H1 (cell line): ENCODE results near the gene SEMA3F. TPM values are rescaled to one million over a fixed set of nuclear protein-coding genes. Genes with fewer than 3 reads are reported as not detected.

ENCODE experiments used
- CTCF ChIA-PET: fragments of 300-600 bp; sonication (Branson Sonifier 250); formaldehyde crosslinking; loops from one replicate; lab custom pipeline; 2021; ENCODE audit not compliant: partially characterized antibody; lab: Charles Lee
- POLR2A ChIA-PET: fragments of 300-600 bp; sonication (Branson Sonifier 250); formaldehyde crosslinking; loops from one replicate; lab custom pipeline; 2021; ENCODE audit warnings: inconsistent platforms; ENCODE audit not compliant: partially characterized antibody; lab: Charles Lee
- DNase-seq, 2 experiments: peaks; one replicate each; pipeline versions ENCODE4 v3.0.0 to v3.0.0-alpha.2; 2010 to 2022; ENCODE audit warnings: low spot score in 2 of 2, low read depth in 1 of 2, mixed read lengths in 1 of 2
- FAIRE-seq: peaks from 2 replicates; lab custom pipeline; 2011; peaks lifted over from hg19 to GRCh38; lab: Jason Lieb, UNC
- H2AFZ ChIP-seq: 2 replicates; pipeline ENCODE4 v1.8.1; 2012; ENCODE audit warnings: low read length, inconsistent platforms
- H2AK5ac ChIP-seq: 2 replicates; pipeline ENCODE4 v1.6.1; 2013; ENCODE audit warnings: low read depth, low read length
- H2BK120ac ChIP-seq: replicated peaks from 2 replicates; pipeline ENCODE3; 2013; ENCODE audit warnings: low read depth, low read length, inconsistent platforms
- H2BK12ac ChIP-seq: 2 replicates; pipeline ENCODE4 v1.6.1; 2013; ENCODE audit warnings: low read depth, low read length
- H2BK15ac ChIP-seq: 2 replicates; pipeline ENCODE4 v1.6.1; 2013; ENCODE audit warnings: low read length
- H2BK20ac ChIP-seq: 2 replicates; pipeline ENCODE4 v1.6.1; 2013; ENCODE audit warnings: low read length
- H2BK5ac ChIP-seq: 2 replicates; pipeline ENCODE4 v1.6.1; 2013; ENCODE audit warnings: low read depth, low read length
- H3K14ac ChIP-seq: 2 replicates; pipeline ENCODE4 v1.6.1; 2013; ENCODE audit warnings: inconsistent platforms; ENCODE audit not compliant: insufficient read length
- H3K18ac ChIP-seq: 2 replicates; pipeline ENCODE4 v1.6.1; 2013; ENCODE audit warnings: low read length; ENCODE audit errors: extremely low read depth
- H3K23ac ChIP-seq: 2 replicates; pipeline ENCODE4 v1.6.1; 2013; ENCODE audit warnings: inconsistent platforms; ENCODE audit not compliant: insufficient read length
- H3K23me2 ChIP-seq: 2 replicates; pipeline ENCODE4 v1.6.1; 2013; ENCODE audit warnings: low read depth, low read length
- H3K27ac ChIP-seq: 2 replicates; pipeline ENCODE4 v1.6.1; 2011; ENCODE audit warnings: low read depth, low read length, inconsistent platforms
- H3K27me3 ChIP-seq, 4 experiments: replicated peaks in 1 of 4; 1 replicate in 1 of 4; 2 replicates in 3 of 4; pipeline versions ENCODE4 v1.6.1 to v1.8.1; 2011 to 2013; ENCODE audit warnings: low read length in 3 of 4, mild to moderate bottlenecking in 3 of 4, inconsistent platforms in 2 of 4, mixed read lengths in 2 of 4, moderate library complexity in 1 of 4; ENCODE audit not compliant: control insufficient read depth in 3 of 4, insufficient read depth in 3 of 4; ENCODE audit errors: extremely low read depth in 1 of 4
- H3K36me3 ChIP-seq, 4 experiments: 2 replicates each; pipeline versions ENCODE4 v1.6.1 to v1.8.1; 2011 to 2013; ENCODE audit warnings: mild to moderate bottlenecking in 4 of 4, low read length in 3 of 4, moderate library complexity in 2 of 4, control low read depth in 1 of 4, inconsistent platforms in 1 of 4; ENCODE audit not compliant: insufficient read depth in 4 of 4, control insufficient read depth in 2 of 4
- H3K4ac ChIP-seq: replicated peaks from 2 replicates; pipeline ENCODE3; 2013; ENCODE audit warnings: low read length, low read depth, mixed read lengths, inconsistent platforms; ENCODE audit not compliant: insufficient read length
- H3K4me1 ChIP-seq, 4 experiments: replicated peaks in 1 of 4; 1 replicate in 1 of 4; 2 replicates in 3 of 4; pipeline versions ENCODE4 v1.6.1 to v1.8.1; 2011 to 2013; ENCODE audit warnings: low read length in 3 of 4, inconsistent platforms in 2 of 4, mixed read lengths in 1 of 4; ENCODE audit not compliant: insufficient read depth in 4 of 4, control insufficient read depth in 3 of 4
- H3K4me2 ChIP-seq, 2 experiments: 2 replicates each; pipeline versions ENCODE4 v1.6.1 to v1.8.1; 2011 to 2013; ENCODE audit warnings: low read depth in 2 of 2, low read length in 2 of 2, control low read depth in 1 of 2, inconsistent platforms in 1 of 2, mild to moderate bottlenecking in 1 of 2; ENCODE audit not compliant: insufficient read depth in 1 of 2
- H3K4me3 ChIP-seq, 4 experiments: fragments of 200-600, 300-600 bp in 1 of 4; sonication (generic), shearing (Covaris generic), sonication (Bioruptor Twin) in 1 of 4; 2 replicates each; pipeline versions ENCODE4 v1.5.1 to v1.8.1; 2011 to 2016; ENCODE audit warnings: low read length in 4 of 4, low read depth in 3 of 4, control low read depth in 2 of 4, inconsistent platforms in 2 of 4, mild to moderate bottlenecking in 2 of 4, mixed read lengths in 1 of 4, moderate library complexity in 1 of 4; ENCODE audit not compliant: insufficient read depth in 2 of 4; ENCODE audit errors: extremely low read depth in 1 of 4
- H3K56ac ChIP-seq: replicated peaks from 2 replicates; pipeline ENCODE3; 2013; ENCODE audit warnings: low read depth, mild to moderate bottlenecking, mixed read lengths, low read length, inconsistent platforms; ENCODE audit not compliant: insufficient read length
- H3K79me1 ChIP-seq: 2 replicates; pipeline ENCODE4 v1.6.1; 2013; ENCODE audit warnings: low read depth, low read length, control low read depth
- H3K79me2 ChIP-seq, 2 experiments: 2 replicates each; pipeline versions ENCODE4 v1.6.1 to v1.8.1; 2012 to 2013; ENCODE audit warnings: low read length in 2 of 2, mild to moderate bottlenecking in 2 of 2, inconsistent platforms in 1 of 2; ENCODE audit not compliant: insufficient read depth in 2 of 2, control insufficient read depth in 1 of 2
- H3K9ac ChIP-seq, 4 experiments: replicated peaks in 1 of 4; 1 replicate in 1 of 4; 2 replicates in 3 of 4; pipeline versions ENCODE4 v1.6.1 to v1.8.1; 2011 to 2013; ENCODE audit warnings: low read depth in 3 of 4, low read length in 3 of 4, control low read depth in 2 of 4, mild to moderate bottlenecking in 2 of 4, moderate library complexity in 2 of 4, inconsistent platforms in 1 of 4; ENCODE audit errors: extremely low read depth in 1 of 4
- H3K9me3 ChIP-seq, 2 experiments: 2 replicates each; pipeline versions ENCODE4 v1.6.1 to v1.8.1; 2012 to 2013; ENCODE audit warnings: mild to moderate bottlenecking in 2 of 2, moderate library complexity in 2 of 2, control low read depth in 1 of 2, inconsistent platforms in 1 of 2, low read depth in 1 of 2, low read length in 1 of 2, mixed read lengths in 1 of 2; ENCODE audit not compliant: insufficient read depth in 2 of 2
- H4K20me1 ChIP-seq, 2 experiments: replicated peaks in 1 of 2; 2 replicates each; pipeline versions ENCODE3 to v1.8.1; 2011 to 2013; ENCODE audit warnings: inconsistent platforms in 2 of 2, low read length in 2 of 2, mild to moderate bottlenecking in 1 of 2; ENCODE audit not compliant: insufficient read depth in 2 of 2, control insufficient read depth in 1 of 2
- H4K5ac ChIP-seq: 2 replicates; pipeline ENCODE4 v1.6.1; 2013; ENCODE audit warnings: low read length, low read depth, mixed read lengths, inconsistent platforms; ENCODE audit not compliant: insufficient read length
- H4K8ac ChIP-seq: 2 replicates; pipeline ENCODE4 v1.8.0; 2013; ENCODE audit warnings: mild to moderate bottlenecking, moderate library complexity, low read length, inconsistent platforms; ENCODE audit not compliant: insufficient read depth; ENCODE audit errors: extremely low read depth
- H4K91ac ChIP-seq: replicated peaks from 2 replicates; pipeline ENCODE3; 2013; ENCODE audit warnings: low read length, mixed read lengths, inconsistent platforms; ENCODE audit not compliant: insufficient read length
- ASH2L ChIP-seq: fragments of 200-600, 300-600 bp; sonication (generic); IDR thresholded peaks from one replicate; pipeline ENCODE4 v1.7.1; 2017; ENCODE audit warnings: low read length
- E2F6 ChIP-seq: IDR thresholded peaks from 2 replicates; pipeline ENCODE4 v1.6.1; 2012; ENCODE audit warnings: inconsistent platforms
- EP300 ChIP-seq, 2 experiments: IDR thresholded peaks; 1 replicate in 1 of 2; 2 replicates in 1 of 2; pipeline ENCODE4 v1.6.1; 2011 to 2012; ENCODE audit warnings: low read depth in 2 of 2, low read length in 2 of 2, mild to moderate bottlenecking in 2 of 2, borderline replicate concordance in 1 of 2, inconsistent platforms in 1 of 2, moderate library complexity in 1 of 2
- GABPA ChIP-seq: IDR thresholded peaks from 2 replicates; pipeline ENCODE4 v1.6.1; 2011; ENCODE audit warnings: mild to moderate bottlenecking, low read length, moderate library complexity, borderline replicate concordance; ENCODE audit not compliant: insufficient read depth
- HDAC6 ChIP-seq: IDR thresholded peaks from one replicate; pipeline ENCODE4 v1.7.1; 2012; ENCODE audit warnings: low read depth, mild to moderate bottlenecking, inconsistent platforms, low read length, moderate library complexity
- MAX ChIP-seq: IDR thresholded peaks from 2 replicates; pipeline ENCODE4 v1.6.1; 2012; ENCODE audit warnings: inconsistent platforms
- PHF8 ChIP-seq: fragments of 200-600 bp; sonication (generic); conservative IDR thresholded peaks from 2 replicates; pipeline ENCODE4 v1.7.1; 2012; ENCODE audit warnings: low read depth, mild to moderate bottlenecking, inconsistent platforms, low read length, moderate library complexity
- RFX5 ChIP-seq: IDR thresholded peaks from 2 replicates; pipeline ENCODE4 v1.6.1; 2011; ENCODE audit warnings: low read depth, low read length, improper control_type of control experiment, borderline replicate concordance
- SP4 ChIP-seq: IDR thresholded peaks from 2 replicates; pipeline ENCODE4 v1.6.1; 2012; ENCODE audit warnings: low read length, inconsistent platforms
- TAF1 ChIP-seq: IDR thresholded peaks from 2 replicates; pipeline ENCODE4 v1.6.1; 2011; ENCODE audit warnings: mild to moderate bottlenecking, low read depth, low read length
- TEAD4 ChIP-seq: IDR thresholded peaks from 2 replicates; pipeline ENCODE4 v1.6.1; 2012; ENCODE audit warnings: low read depth, low read length, inconsistent platforms, mixed read lengths
- WGBS, 2 experiments: shearing (Covaris generic) in 1 of 2; methylation state at CpG; one replicate each; pipeline versions ENCODE4 v1.1.6 to v1.1.7; 2013 to 2015; ENCODE audit warnings: low lambda C conversion rate in 2 of 2, mixed read lengths in 2 of 2, inconsistent platforms in 1 of 2, low coverage in 1 of 2, missing lambda C conversion rate in 1 of 2; ENCODE audit not compliant: insufficient replicate concordance in 2 of 2, insufficient coverage in 1 of 2, insufficient read length in 1 of 2; ENCODE audit errors: extremely low coverage in 1 of 2, missing lambda C conversion rate in 1 of 2; 5-methylcytosine and 5-hydroxymethylcytosine counted together
- polyA plus RNA-seq, 7 experiments: library from polyadenylated mRNA; depleted of rRNA in 3 of 7; stranded (reverse) in 5 of 7; unstranded in 2 of 7; fragments of >200 nt in 5 of 7; fragments of 200-250 nt in 2 of 7; gene quantifications; 1 replicate in 5 of 7; 2 replicates in 1 of 7; 4 replicates in 1 of 7; pipeline versions ENCODE4 v1.2.1 to v1.2.3, GENCODE V29; 2011 to 2013; ENCODE audit warnings: missing spikeins in 2 of 7, mixed read lengths in 2 of 7
- total RNA-seq: library from RNA; stranded (reverse); fragmentation: NEBNext Ultra II Directional; extraction: Animal tissue kit (Norgen Biotek cat#: 25700); gene quantifications from 2 replicates; pipeline ENCODE4 v1.2.1, GENCODE V29; 2021

The SEMA3F gene
- total and polyA plus RNA-seq, 2 of the 8 experiments (the other 6 are each of a cell fraction or from before 2014, with no cell fraction given), result 20.3 to 37.0 TPM

GRCh38 chr3:50181985-50182384 is 26.9 kb downstream of the SEMA3F start:
- Histone ChIP-seq H3K9ac (no peak overlapping the region), H4K91ac (no peak overlapping the region), H2BK5ac (no peak overlapping the region; the same call in 1 of the 2 replicates), H3K23me2 (no peaks in the 10 kb centered on the region), H3K56ac (no peak overlapping the region), H3K4me1 (no peaks in the 10 kb centered on the region), H4K5ac (no peak overlapping the region), H2BK20ac (no peak overlapping the region), H2AK5ac (no peak overlapping the region), H3K9me3 (no peaks in the 10 kb centered on the region), H3K18ac (no peak overlapping the region), H3K27me3 (no peaks in the 10 kb centered on the region), H3K4me2 (no peak overlapping the region), H4K20me1 (peaks cover 4 to 8% of the 10 kb centered on the region in 2 experiments), H2BK12ac (no peak overlapping the region), H3K4me3 (no peak overlapping the region), H2BK15ac (no peak overlapping the region), H3K23ac (no peak overlapping the region), H2AFZ (no peak overlapping the region), H3K27ac (no peak overlapping the region), H3K79me2 (no peaks in the 10 kb centered on the region), H3K79me1 (no peaks in the 10 kb centered on the region), H2BK120ac (no peak overlapping the region), H3K4ac (no peak overlapping the region), H3K14ac (no peak overlapping the region), H3K36me3 (peaks cover 8 to 45% (median 23%) of the 10 kb centered on the region in 4 experiments; a peak in 6 of 8 replicates)
- POLR2A ChIA-PET, result interaction anchor here (1.6 to 3.2 kb wide), 5 partner anchors 9 to 61 kb away, joined by 5 to 19 read pairs (median 6); no protein-coding TSS in a partner anchor
- no peak for DNase-seq
- FAIRE-seq, result no peak
- 92% methylated on average over 5 of the region's 5 CpGs; no CpG with 5 or more reads in 1 of the 2 experiments for WGBS, 2 experiments
- CTCF ChIA-PET, result interaction anchor here (0.8 to 25.0 kb wide), 12 partner anchors 9 to 100 kb away, joined by 3 to 1138 read pairs (median 4); partner anchors contain the start of genes GNAT1 and SLC38A3
- TF ChIP-seq HDAC6 (no peak), GABPA (no peak), TEAD4 (no peak), RFX5 (no peak), SP4 (no peak), PHF8 (no peak), TAF1 (no peak), E2F6 (no peak), EP300 (IDR thresholded peaks at IDR 0.05; ENCODE audit: borderline replicate concordance in 1 of 2, low read depth in 2 of 2, low read length in 2 of 2) (no peak), MAX (no peak), ASH2L (no peak)
- TF ChIP-seq, all 59 proteins: peak for 0
- no peak overlapping the region for H4K8ac ChIP-seq
